Mesodermal cell (in vitro differentiated cells): ENCODE results near the gene GNAO1.

Source experiments
- H3K27ac ChIP-seq: 2 replicates; pipeline ENCODE4 v1.7.0; 2013; ENCODE audit warnings: mild to moderate bottlenecking, low read depth, low read length, moderate library complexity; ENCODE audit not compliant: severe bottlenecking
- H3K36me3 ChIP-seq: 2 replicates; pipeline ENCODE4 v1.7.1; 2013; ENCODE audit warnings: mild to moderate bottlenecking, low read length, moderate library complexity; ENCODE audit not compliant: control insufficient read depth, insufficient read depth
- H3K4me1 ChIP-seq: one replicate; pipeline ENCODE4 v1.7.1; 2013; ENCODE audit warnings: mild to moderate bottlenecking, low read length; ENCODE audit not compliant: insufficient read depth, control insufficient read depth, poor library complexity, severe bottlenecking
- H3K4me3 ChIP-seq: 2 replicates; pipeline ENCODE4 v1.7.0; 2013; ENCODE audit warnings: low read length, control low read depth, mild to moderate bottlenecking; ENCODE audit not compliant: insufficient read depth, poor library complexity, severe bottlenecking; ENCODE audit errors: extremely low read depth
- H3K9me3 ChIP-seq: 2 replicates; pipeline ENCODE4 v1.7.1; 2013; ENCODE audit warnings: mild to moderate bottlenecking, low read length, moderate library complexity; ENCODE audit not compliant: control insufficient read depth
- WGBS, 2 experiments: methylation state at CpG; one replicate each; pipeline ENCODE4 v1.1.5; 2013; ENCODE audit warnings: missing lambda C conversion rate in 2 of 2; ENCODE audit not compliant: insufficient coverage in 2 of 2; 5-methylcytosine and 5-hydroxymethylcytosine counted together

The GNAO1 gene

GRCh38 chr16:56356276-56357240 lies 165.3 kb downstream of the GNAO1 start:
- Histone ChIP-seq H3K27ac (peak overlapping the region; percentile 89), H3K4me3 (peak overlapping the region; percentile 16), H3K4me1 (peaks cover 12% of the 10 kb centered on the region), H3K9me3 (no peaks in the 10 kb centered on the region), H3K36me3 (peaks cover 9% of the 10 kb centered on the region)
- 0 to 7% methylated on average over 13 to 17 of the region's 33 CpGs for WGBS, 2 experiments

DNA sequence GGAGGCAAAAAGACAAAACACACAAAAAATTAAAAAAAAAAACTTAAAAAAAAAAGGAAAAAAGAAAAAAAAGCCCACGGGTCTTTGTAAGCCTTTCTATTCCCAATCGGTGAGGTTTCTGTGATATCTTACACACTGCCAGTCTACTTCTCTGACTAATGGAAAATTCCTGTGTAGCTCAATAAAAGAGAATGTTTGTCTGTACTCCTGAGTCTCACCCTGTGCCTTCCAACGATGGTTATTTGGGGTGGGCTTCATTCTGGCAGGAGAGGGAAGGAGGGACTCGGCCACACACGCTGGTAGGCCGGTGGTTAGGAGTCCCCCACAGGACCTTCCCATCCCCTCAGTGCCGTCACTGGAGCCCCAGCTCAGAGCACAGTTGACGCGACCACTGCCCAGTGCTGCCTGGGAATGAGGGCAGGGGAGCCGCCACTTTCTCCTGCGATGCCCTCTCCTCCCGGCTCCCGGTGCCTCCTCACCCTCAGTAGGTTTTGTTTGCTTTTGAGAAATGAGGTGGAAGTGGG lies 166.0 kb downstream of the GNAO1 start:
- WGBS, 2 experiments: 77 to 86% methylated on average over 5 to 9 of the region's 13 CpGs

DNA sequence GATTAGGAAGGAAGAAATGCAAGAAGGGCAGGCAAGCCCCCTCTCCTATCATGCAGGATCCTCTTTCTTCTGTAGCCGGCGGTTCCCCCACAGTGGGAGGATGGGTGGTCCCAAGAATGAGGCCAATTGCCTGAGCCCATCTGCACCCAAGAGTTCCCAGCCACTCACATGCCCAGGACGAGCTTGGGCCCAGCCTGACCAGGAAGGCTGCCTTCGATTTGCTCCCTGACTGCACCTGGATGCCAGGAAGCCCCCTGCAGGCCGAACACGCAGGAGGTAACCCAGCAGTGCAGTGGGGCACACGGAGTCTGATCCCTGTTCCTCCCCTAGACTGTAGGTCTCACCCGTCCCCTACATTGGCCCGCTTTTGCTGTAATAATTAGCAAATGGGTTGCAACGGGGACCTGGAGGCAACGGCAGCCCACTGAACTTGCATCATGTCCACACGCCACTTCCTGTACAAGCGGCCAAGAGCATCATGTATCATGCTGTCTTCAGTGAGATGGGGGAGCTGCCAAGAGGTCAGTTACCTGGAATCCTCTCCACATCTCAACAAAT lies 166.6 kb downstream of the GNAO1 start:
- Histone ChIP-seq H3K4me1 (peaks cover 12% of the 10 kb centered on the region), H3K9me3 (no peaks in the 10 kb centered on the region), H3K27ac (peak overlapping the region; percentile 89), H3K4me3 (no peak overlapping the region), H3K36me3 (peaks cover 19% of the 10 kb centered on the region)
- 85 to 94% methylated on average over 10 to 11 of the region's 13 CpGs for WGBS, 2 experiments

More for the DNA sequence above, 166.0 kb downstream of the GNAO1 start:
- Histone ChIP-seq H3K4me3 (peak overlapping the region; percentile 16), H3K27ac (peak overlapping the region; percentile 89), H3K36me3 (peaks cover 13% of the 10 kb centered on the region), H3K9me3 (no peaks in the 10 kb centered on the region), H3K4me1 (peaks cover 12% of the 10 kb centered on the region)

DNA sequence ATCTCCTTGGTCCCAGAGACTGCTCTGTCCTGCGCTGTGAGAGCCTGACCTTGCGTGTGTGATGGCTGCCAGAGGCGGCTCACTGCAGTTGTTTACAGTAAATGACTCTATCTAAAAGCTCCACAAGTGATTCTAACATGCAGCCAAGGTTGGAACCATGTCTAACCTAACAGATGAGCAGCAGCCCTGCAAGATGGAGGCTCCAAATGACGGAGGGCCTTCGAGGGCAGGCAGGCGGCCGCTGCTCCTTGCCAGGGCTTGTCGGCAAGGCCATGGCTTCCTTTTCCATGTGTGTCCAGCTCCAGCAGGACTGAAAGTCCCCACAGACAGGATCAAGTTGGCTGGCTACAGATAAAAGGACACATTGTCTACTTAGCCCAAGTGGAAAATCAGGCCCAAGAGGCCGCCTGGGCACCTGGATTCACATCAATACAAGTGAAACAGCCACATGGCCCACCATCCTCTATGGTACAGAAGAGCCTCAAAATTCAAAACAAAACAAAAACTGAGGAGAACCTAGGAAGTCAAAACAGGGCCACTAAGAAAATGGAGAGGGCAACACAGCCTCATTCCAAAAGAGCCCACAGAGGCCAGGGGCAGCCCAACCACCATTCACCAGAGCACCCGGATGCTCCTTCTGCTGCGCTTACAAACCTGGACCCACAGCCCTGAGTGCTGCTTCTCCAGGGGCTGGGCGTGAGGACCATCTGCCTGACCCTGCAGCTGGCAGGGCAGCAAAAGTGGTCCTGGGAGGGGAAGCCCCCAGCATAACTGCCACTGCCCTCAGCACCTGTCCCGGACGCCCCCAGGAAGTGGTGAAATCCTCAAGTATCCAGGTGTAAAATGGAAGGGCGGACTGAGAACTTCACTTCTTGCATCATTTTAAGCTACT lies 169.1 kb downstream of the GNAO1 start:
- Histone ChIP-seq H3K9me3 (no peaks in the 10 kb centered on the region), H3K4me1 (peaks cover 12% of the 10 kb centered on the region)
- WGBS, 2 experiments: 99% methylated on average over 9 to 10 of the region's 15 CpGs

GRCh38 chr16:56362057-56362655 lies 170.9 kb downstream of the GNAO1 start:
- Histone ChIP-seq H3K36me3 (peaks cover 53% of the 10 kb centered on the region), H3K4me1 (peaks cover 7% of the 10 kb centered on the region), H3K4me3 (no peak overlapping the region), H3K9me3 (no peaks in the 10 kb centered on the region), H3K27ac (no peak overlapping the region)
- 88 to 97% methylated on average over 6 to 12 of the region's 15 CpGs for WGBS, 2 experiments

More for the DNA sequence above, 169.1 kb downstream of the GNAO1 start:
- H3K4me3 ChIP-seq: no peak overlapping the region
- peaks cover 41% of the 10 kb centered on the region for H3K36me3 ChIP-seq
- no peak overlapping the region for H3K27ac ChIP-seq

DNA sequence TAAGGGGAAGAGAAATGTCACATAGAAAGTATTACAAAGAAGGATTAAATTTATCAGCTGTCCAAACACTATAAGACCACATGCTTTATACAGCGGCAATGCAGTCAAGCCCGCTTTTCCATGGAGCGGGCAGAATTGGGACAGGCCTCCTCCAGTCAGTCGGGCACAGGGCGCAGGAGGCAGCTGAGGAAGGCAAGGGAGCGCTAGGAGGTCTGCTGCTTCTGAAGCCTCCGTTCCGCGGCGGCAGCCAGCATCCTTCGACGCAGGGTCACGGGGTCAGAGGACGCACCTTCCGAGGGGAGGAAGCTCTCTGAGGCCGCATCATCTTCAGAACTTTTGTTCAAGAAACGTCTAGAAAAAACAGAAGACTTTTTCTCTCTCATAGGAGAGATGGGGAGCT lies 171.4 kb downstream of the GNAO1 start:
- H3K9me3 ChIP-seq: no peaks in the 10 kb centered on the region
- no peak overlapping the region for H3K4me3 ChIP-seq
- no peak overlapping the region for H3K27ac ChIP-seq
- WGBS, 2 experiments: 94 to 98% methylated on average over 13 to 15 of the region's 17 CpGs
- peaks cover 59% of the 10 kb centered on the region for H3K36me3 ChIP-seq
- peaks cover 1% of the 10 kb centered on the region for H3K4me1 ChIP-seq

DNA sequence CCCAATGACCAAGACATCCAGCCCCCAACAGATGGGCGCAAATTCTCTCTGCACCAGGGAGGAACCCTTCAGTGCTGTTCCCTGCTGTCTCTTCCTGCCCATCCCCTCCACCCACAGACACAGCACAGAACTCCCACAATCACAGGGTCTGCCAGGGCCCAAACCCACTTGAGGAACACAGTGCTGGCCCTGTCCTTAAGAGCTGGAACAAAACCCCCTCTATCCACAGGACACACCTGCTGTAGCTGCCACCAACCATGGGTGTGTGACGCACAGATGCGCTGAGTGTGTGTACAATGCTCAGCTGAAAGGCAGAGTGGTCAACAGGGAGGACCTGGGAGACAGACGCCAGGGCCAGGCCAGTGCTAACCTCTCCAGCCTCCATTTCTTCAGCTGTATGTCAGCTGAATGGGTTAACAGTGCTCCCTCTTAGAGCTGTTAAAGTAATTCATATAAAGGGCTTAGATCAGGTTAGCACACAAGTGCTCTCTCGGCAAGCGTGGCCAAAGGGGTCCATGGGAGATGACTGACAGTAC lies 172.0 kb downstream of the GNAO1 start:
- Histone ChIP-seq H3K36me3 (peaks cover 64% of the 10 kb centered on the region), H3K4me1 (no peaks in the 10 kb centered on the region), H3K27ac (no peak overlapping the region), H3K9me3 (no peaks in the 10 kb centered on the region), H3K4me3 (no peak overlapping the region)
- 98 to 100% methylated on average over 5 to 6 of the region's 6 CpGs for WGBS, 2 experiments

DNA sequence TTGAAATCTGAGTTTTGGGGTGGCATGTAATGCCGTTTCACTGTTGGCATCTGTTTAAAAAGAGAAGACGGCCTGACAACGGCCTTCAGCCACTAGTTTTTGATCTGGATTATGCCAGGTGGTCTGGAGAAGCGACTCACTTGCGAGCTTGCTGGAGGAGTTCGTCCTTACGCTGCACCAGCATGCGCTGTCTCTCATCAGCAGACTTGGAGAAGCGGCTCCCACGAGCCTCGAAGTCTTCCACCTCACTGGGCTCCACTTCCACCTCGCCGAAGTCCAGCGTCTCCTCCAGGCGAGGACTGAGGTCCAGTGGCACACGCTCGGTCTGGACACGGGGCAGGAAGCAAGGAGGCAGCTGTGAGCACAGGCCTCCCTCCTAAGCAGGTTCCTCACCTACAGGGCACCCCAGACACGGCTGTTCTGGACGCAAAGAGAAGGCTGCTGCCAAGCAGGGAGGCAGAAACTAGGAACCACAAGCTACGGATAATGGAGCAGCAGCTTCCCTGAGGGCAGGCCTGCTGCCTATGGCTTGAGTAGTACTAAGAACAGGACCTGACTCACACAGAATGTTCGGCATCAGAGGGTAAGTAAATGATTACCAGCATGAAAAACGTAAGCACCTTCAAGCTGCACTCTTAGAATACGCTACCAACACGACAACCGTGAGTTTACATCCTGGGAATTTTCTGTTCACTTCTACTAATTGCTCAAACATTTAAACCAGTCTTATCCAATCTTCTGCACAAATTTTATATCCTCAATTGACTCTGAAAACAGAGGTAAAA lies 172.7 kb downstream of the GNAO1 start:
- WGBS, 2 experiments: 95 to 97% methylated on average over 23 to 26 of the region's 26 CpGs
- Histone ChIP-seq H3K4me3 (no peak overlapping the region), H3K27ac (no peak overlapping the region), H3K9me3 (no peaks in the 10 kb centered on the region), H3K4me1 (no peaks in the 10 kb centered on the region), H3K36me3 (peaks cover 72% of the 10 kb centered on the region)

- no peak overlapping the region for H3K4me3 ChIP-seq
- H3K27ac ChIP-seq: no peak overlapping the region
- 95% methylated on average over 7 to 8 of the region's 8 CpGs for WGBS, 2 experiments
- no peaks in the 10 kb centered on the region for H3K4me1 ChIP-seq
- H3K36me3 ChIP-seq: peaks cover 81% of the 10 kb centered on the region
- H3K9me3 ChIP-seq: no peaks in the 10 kb centered on the region
Measured at GRCh38 chr16:56364865-56365264, 173.6 kb downstream of the GNAO1 start.
